ENCODE results near the gene STAP2.

STAP2 gene

GRCh38 chr19:4319067-4319718 lies 19.4 kb downstream of the STAP2 start:
- no peak overlapping the region for H2AFZ ChIP-seq (ENCODE audit: low read length)
- no peak overlapping the region for H3K4me2 ChIP-seq (ENCODE audit: low read length)
- no peaks in the 10 kb centered on the region for H4K20me1 ChIP-seq (ENCODE audit: insufficient read depth, low read length)
- no peaks in the 10 kb centered on the region for H3K79me2 ChIP-seq (ENCODE audit: insufficient read depth, low read length)
- H3K9me3 ChIP-seq (ENCODE audit: low read length), result no peaks in the 10 kb centered on the region; the same call in 1 of the 2 replicates
- H3K4me3 ChIP-seq (ENCODE audit: low read depth, low read length, poor library complexity, severe bottlenecking), result no peak overlapping the region
- H3K36me3 ChIP-seq (ENCODE audit: insufficient read depth, low read length), result no peaks in the 10 kb centered on the region
- H3K9ac ChIP-seq (ENCODE audit: low read length), result no peak overlapping the region
- no peaks in the 10 kb centered on the region for H3K9me2 ChIP-seq (ENCODE audit: low read depth, low read length)
- TF ChIP-seq CTCF (IDR thresholded peaks at IDR 0.05; ENCODE audit: low read length), result no peak
- no peak for TF ChIP-seq EZH2 (IDR thresholded peaks at IDR 0.05; ENCODE audit: borderline replicate concordance, low read length)
- H3K4me1 ChIP-seq (ENCODE audit: insufficient read depth, low read length, severe bottlenecking), result no peaks in the 10 kb centered on the region
- no peaks in the 10 kb centered on the region for H3K27me3 ChIP-seq (ENCODE audit: insufficient read depth, low read length)
- no peaks in the 10 kb centered on the region for H3F3A ChIP-seq (ENCODE audit: insufficient read depth, low read length)
- H3K27ac ChIP-seq (ENCODE audit: low read depth, low read length, poor library complexity, severe bottlenecking), result no peak overlapping the region

- no peaks in the 10 kb centered on the region for H3K9me2 ChIP-seq (ENCODE audit: low read depth, low read length)
- no peak overlapping the region for H3K4me2 ChIP-seq (ENCODE audit: low read length)
- H3K27ac ChIP-seq (ENCODE audit: low read depth, low read length, poor library complexity, severe bottlenecking), result no peak overlapping the region
Observed at GRCh38 chr19:4318460-4318859, 20.2 kb downstream of the STAP2 start.

GRCh38 chr19:4316956-4317355 lies 21.7 kb downstream of the STAP2 start:
- no peaks in the 10 kb centered on the region for H3F3A ChIP-seq (ENCODE audit: insufficient read depth, low read length)
- H2AFZ ChIP-seq (ENCODE audit: low read length), result no peak overlapping the region
- no peaks in the 10 kb centered on the region for H3K79me2 ChIP-seq (ENCODE audit: insufficient read depth, low read length)
- no peaks in the 10 kb centered on the region for H3K27me3 ChIP-seq (ENCODE audit: insufficient read depth, low read length)
- TF ChIP-seq CTCF (IDR thresholded peaks at IDR 0.05; ENCODE audit: low read length) (no peak), EZH2 (IDR thresholded peaks at IDR 0.05; ENCODE audit: borderline replicate concordance, low read length) (no peak)
- H3K4me2 ChIP-seq (ENCODE audit: low read length), result no peak overlapping the region
- no peak overlapping the region for H3K27ac ChIP-seq (ENCODE audit: low read depth, low read length, poor library complexity, severe bottlenecking)
- H3K4me3 ChIP-seq (ENCODE audit: low read depth, low read length, poor library complexity, severe bottlenecking), result no peak overlapping the region
- H3K9me3 ChIP-seq (ENCODE audit: low read length), result no peaks in the 10 kb centered on the region; the same call in 1 of the 2 replicates
- H4K20me1 ChIP-seq (ENCODE audit: insufficient read depth, low read length), result no peaks in the 10 kb centered on the region
- no peak overlapping the region for H3K9ac ChIP-seq (ENCODE audit: low read length)
- no peaks in the 10 kb centered on the region for H3K4me1 ChIP-seq (ENCODE audit: insufficient read depth, low read length, severe bottlenecking)
- H3K36me3 ChIP-seq (ENCODE audit: insufficient read depth, low read length), result no peaks in the 10 kb centered on the region
- no peaks in the 10 kb centered on the region for H3K9me2 ChIP-seq (ENCODE audit: low read depth, low read length)

More at GRCh38 chr19:4318460-4318859, 20.2 kb downstream of the STAP2 start:
- Histone ChIP-seq H4K20me1 (ENCODE audit: insufficient read depth, low read length) (no peaks in the 10 kb centered on the region), H3K9ac (ENCODE audit: low read length) (no peak overlapping the region), H3K4me3 (ENCODE audit: low read depth, low read length, poor library complexity, severe bottlenecking) (no peak overlapping the region), H3K79me2 (ENCODE audit: insufficient read depth, low read length) (no peaks in the 10 kb centered on the region), H3K9me3 (ENCODE audit: low read length) (no peaks in the 10 kb centered on the region; the same call in 1 of the 2 replicates), H3K36me3 (ENCODE audit: insufficient read depth, low read length) (no peaks in the 10 kb centered on the region), H2AFZ (ENCODE audit: low read length) (no peak overlapping the region), H3K4me1 (ENCODE audit: insufficient read depth, low read length, severe bottlenecking) (no peaks in the 10 kb centered on the region), H3K27me3 (ENCODE audit: insufficient read depth, low read length) (no peaks in the 10 kb centered on the region), H3F3A (ENCODE audit: insufficient read depth, low read length) (no peaks in the 10 kb centered on the region)
- TF ChIP-seq CTCF (IDR thresholded peaks at IDR 0.05; ENCODE audit: low read length) (no peak), EZH2 (IDR thresholded peaks at IDR 0.05; ENCODE audit: borderline replicate concordance, low read length) (no peak)
